Large intestine (tissue), 3 donors: Measurements from ENCODE around the gene MAP7D1. TPM values are rescaled to one million over a fixed set of nuclear protein-coding genes. Genes with fewer than 3 reads are reported as not detected.

Experiments used
- DNase-seq, 2 donors: peaks; one replicate each; pipeline versions ENCODE4 v3.0.0 to v3.0.0-alpha.2; 2013
- H3K27ac ChIP-seq: one replicate; pipeline ENCODE4 v1.5.1; 2013; ENCODE audit warnings: low read length
- H3K27me3 ChIP-seq: 2 replicates; pipeline ENCODE4 v1.6.1; 2013; ENCODE audit warnings: low read length; ENCODE audit not compliant: control insufficient read depth, insufficient read depth
- H3K36me3 ChIP-seq: 2 replicates; pipeline ENCODE4 v1.6.1; 2013; ENCODE audit warnings: low read length; ENCODE audit not compliant: control insufficient read depth, insufficient read depth
- H3K4me1 ChIP-seq: one replicate; pipeline ENCODE4 v1.6.1; 2013; ENCODE audit warnings: low read length; ENCODE audit not compliant: control insufficient read depth, insufficient read depth
- H3K4me3 ChIP-seq: one replicate; pipeline ENCODE4 v1.5.1; 2013; ENCODE audit warnings: low read length
- H3K9me3 ChIP-seq: one replicate; pipeline ENCODE4 v1.6.1; 2013; ENCODE audit warnings: mild to moderate bottlenecking, low read depth, low read length, moderate library complexity; ENCODE audit not compliant: control insufficient read depth
- WGBS: methylation state at CpG from one replicate; pipeline ENCODE4 v1.1.5; 2013; ENCODE audit warnings: low lambda C conversion rate; ENCODE audit not compliant: insufficient coverage; 5-methylcytosine and 5-hydroxymethylcytosine counted together
- polyA plus RNA-seq: library from polyadenylated mRNA; unstranded; fragments of 120-200 nt; gene quantifications from one replicate; pipeline ENCODE4 v1.2.1, GENCODE V29; 2013

The MAP7D1 gene
- polyA plus RNA-seq, 1 donor: 38.6 TPM

- DNase-seq: no peak
- Histone ChIP-seq H3K4me1 (no peaks in the 10 kb centered on the region), H3K4me3 (no peak overlapping the region), H3K9me3 (no peaks in the 10 kb centered on the region), H3K27ac (no peak overlapping the region), H3K36me3 (peaks cover 19% of the 10 kb centered on the region), H3K27me3 (no peaks in the 10 kb centered on the region)
- no CpG with 5 or more reads among the region's 15 CpGs for WGBS
These were observed 11.3 kb downstream of the MAP7D1 start for GRCh38 chr1:36166938-36167905.

GRCh38 chr1:36168514-36168913 lies 12.6 kb downstream of the MAP7D1 start:
- DNase-seq: peak in 1 of 2 donors; percentile 75
- H3K4me1 ChIP-seq: no peaks in the 10 kb centered on the region
- peaks cover 32% of the 10 kb centered on the region for H3K36me3 ChIP-seq
- H3K4me3 ChIP-seq: no peak overlapping the region
- no CpG with 5 or more reads among the region's 3 CpGs for WGBS
- H3K27ac ChIP-seq: no peak overlapping the region
- no peaks in the 10 kb centered on the region for H3K27me3 ChIP-seq
- no peaks in the 10 kb centered on the region for H3K9me3 ChIP-seq

GRCh38 chr1:36170643-36171412 lies 14.9 kb downstream of the MAP7D1 start:
- DNase-seq: no peak
- Histone ChIP-seq H3K4me3 (no peak overlapping the region), H3K9me3 (no peaks in the 10 kb centered on the region), H3K4me1 (no peaks in the 10 kb centered on the region), H3K27ac (no peak overlapping the region), H3K36me3 (peaks cover 48% of the 10 kb centered on the region), H3K27me3 (no peaks in the 10 kb centered on the region)
- WGBS: 86% methylated on average over 1 of the region's 12 CpGs

GRCh38 chr1:36172017-36172747 lies 16.2 kb downstream of the MAP7D1 start:
- 100% methylated on average over 4 of the region's 21 CpGs for whole genome bisulfite sequencing
- Histone ChIP-seq H3K4me1 (no peaks in the 10 kb centered on the region), H3K36me3 (peaks cover 58% of the 10 kb centered on the region), H3K27me3 (no peaks in the 10 kb centered on the region), H3K4me3 (no peak overlapping the region), H3K27ac (no peak overlapping the region), H3K9me3 (no peaks in the 10 kb centered on the region)
- no peak for DNase-seq

GRCh38 chr1:36172983-36173382 lies 17.0 kb downstream of the MAP7D1 start:
- Histone ChIP-seq H3K4me1 (peaks cover 3% of the 10 kb centered on the region), H3K36me3 (peaks cover 65% of the 10 kb centered on the region), H3K4me3 (no peak overlapping the region), H3K9me3 (no peaks in the 10 kb centered on the region), H3K27me3 (no peaks in the 10 kb centered on the region), H3K27ac (no peak overlapping the region)
- no peak for DNase-seq
- no CpG with 5 or more reads among the region's 2 CpGs for WGBS

DNA sequence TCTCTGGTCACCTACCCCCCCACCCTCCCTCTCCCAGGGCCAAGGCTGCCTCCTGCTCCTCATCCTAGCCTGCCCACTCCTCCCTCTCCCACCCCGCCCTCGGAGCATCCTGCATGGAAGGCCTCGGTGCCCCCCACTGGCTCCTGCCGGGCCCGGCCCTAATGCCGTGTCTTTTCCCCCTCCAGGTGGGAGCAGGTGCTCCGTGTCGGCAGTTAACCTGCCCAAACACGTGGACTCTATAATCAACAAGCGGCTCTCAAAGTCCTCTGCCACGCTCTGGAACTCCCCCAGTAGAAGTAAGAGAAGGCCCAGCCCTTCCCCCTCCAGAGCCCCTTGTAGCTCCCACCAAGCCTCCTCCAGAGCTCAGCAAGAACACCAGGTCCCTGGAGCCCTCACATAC lies 18.8 kb downstream of the MAP7D1 start:
- Histone ChIP-seq H3K9me3 (no peaks in the 10 kb centered on the region), H3K4me1 (peaks cover 15% of the 10 kb centered on the region), H3K36me3 (peaks cover 72% of the 10 kb centered on the region), H3K27ac (no peak overlapping the region), H3K27me3 (no peaks in the 10 kb centered on the region), H3K4me3 (no peak overlapping the region)
- DNase-seq: no peak
- WGBS: no CpG with 5 or more reads among the region's 11 CpGs

DNA sequence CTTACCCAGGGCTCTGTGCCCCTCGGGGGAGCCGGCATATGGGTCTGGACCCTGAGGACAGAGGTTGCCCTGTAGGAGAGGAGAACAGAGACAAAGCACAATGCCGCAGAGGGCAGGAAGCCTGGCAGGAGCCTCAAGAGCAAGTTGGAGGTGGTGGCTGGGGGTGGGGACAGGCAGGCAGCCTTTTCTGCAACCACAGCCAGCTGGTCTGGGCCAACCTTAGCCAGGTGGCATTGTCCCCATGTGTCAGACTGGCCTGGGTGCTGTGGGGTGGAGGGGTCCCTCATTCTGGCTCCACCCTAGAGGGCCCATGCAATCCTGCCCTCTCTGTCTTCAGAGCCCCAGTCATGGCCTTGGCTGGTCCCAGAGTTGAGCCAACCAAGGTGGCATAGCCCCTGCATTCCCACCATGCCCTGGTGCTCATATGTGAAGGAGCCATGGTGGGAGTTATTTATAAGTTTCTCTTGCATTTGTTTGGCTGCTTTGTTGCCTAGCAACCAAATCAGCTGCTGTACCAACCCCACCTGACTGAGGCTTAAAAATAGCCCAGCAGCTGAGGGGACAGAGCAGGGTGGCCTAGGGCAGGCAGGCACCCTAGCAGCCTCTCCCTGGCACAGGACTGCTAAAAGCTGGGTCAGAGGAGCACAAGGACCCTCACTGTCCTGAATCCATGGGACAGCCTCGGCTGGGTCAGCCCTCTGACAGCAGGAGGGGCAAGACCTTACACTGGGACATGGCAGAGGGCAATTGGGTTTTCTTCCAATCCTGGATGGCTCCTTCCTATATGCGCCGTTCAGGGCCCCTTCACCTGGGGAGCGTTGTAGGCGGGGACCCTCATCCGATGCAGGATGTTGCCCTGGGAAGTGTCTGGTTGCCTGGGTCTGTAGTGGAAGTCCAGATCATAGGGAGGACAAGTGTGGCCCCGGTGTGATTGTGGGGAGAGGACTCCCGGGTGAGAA lies 19.5 kb downstream of the MAP7D1 start:
- Histone ChIP-seq H3K4me3 (no peak overlapping the region), H3K36me3 (peaks cover 75% of the 10 kb centered on the region), H3K9me3 (no peaks in the 10 kb centered on the region), H3K27me3 (no peaks in the 10 kb centered on the region), H3K4me1 (peaks cover 17% of the 10 kb centered on the region), H3K27ac (no peak overlapping the region)
- no CpG with 5 or more reads among the region's 11 CpGs for WGBS
- DNase-seq: peak in 1 of 2 donors; percentile 51

DNA sequence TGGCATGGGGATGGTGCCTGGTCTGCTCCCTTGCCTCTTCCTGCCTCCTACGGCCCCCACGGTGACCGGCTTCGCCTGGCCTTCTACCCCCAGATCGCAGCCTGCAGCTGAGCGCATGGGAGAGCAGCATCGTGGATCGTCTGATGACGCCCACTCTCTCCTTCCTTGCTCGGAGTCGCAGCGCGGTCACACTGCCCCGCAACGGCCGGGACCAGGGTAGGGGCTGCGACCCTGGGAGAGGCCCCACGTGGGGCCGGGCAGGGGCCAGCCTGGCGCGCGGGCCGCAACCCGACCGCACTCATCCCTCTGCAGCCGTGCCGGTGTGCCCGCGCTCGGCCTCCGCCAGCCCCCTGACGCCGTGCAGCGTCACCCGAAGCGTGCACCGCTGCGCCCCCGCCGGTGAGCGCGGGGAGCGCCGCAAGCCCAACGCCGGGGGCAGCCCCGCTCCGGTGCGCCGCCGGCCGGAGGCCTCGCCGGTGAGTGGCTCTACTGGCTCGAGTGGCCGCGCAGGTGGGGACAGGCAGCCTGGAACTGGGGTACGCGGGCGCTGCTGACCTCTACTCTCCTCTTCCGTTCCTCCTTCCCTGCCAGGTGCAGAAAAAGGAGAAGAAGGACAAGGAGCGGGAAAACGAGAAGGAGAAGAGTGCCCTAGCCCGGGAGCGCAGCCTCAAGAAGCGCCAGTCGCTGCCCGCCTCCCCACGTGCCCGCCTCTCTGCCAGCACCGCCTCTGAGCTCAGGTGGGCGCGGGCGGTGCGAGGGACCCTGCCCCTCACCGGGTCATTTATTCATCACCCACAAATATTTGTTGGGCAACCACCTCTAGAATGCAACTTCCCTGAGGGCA lies 20.4 kb downstream of the MAP7D1 start:
- no peak for DNase-seq
- H3K27ac ChIP-seq: no peak overlapping the region

More for the DNA sequence above, 20.4 kb downstream of the MAP7D1 start:
- WGBS: no CpG with 5 or more reads among the region's 76 CpGs
- peaks cover 17% of the 10 kb centered on the region for H3K4me1 ChIP-seq
- no peaks in the 10 kb centered on the region for H3K9me3 ChIP-seq
- H3K27me3 ChIP-seq: no peaks in the 10 kb centered on the region
- no peak overlapping the region for H3K4me3 ChIP-seq
- peaks cover 76% of the 10 kb centered on the region for H3K36me3 ChIP-seq
